HepG2 (cell line): ENCODE measurements around the gene STIMATE. TPM values are rescaled to one million over a fixed set of nuclear protein-coding genes. Genes with fewer than 3 reads are reported as not detected.

Experiments used
- AKAP8 ChIP-seq: sonication (generic); formaldehyde crosslinking; IDR thresholded peaks from 2 replicates; pipeline ENCODE4 v1.5.1; 2020; ENCODE audit warnings: mild to moderate bottlenecking, missing genetic modification reagents
- CTCF ChIP-seq: sonication (generic); formaldehyde crosslinking; IDR thresholded peaks from 2 replicates; pipeline ENCODE4 v1.5.0; 2020; ENCODE audit warnings: mild to moderate bottlenecking, missing genetic modification reagents, moderate library complexity
- ERF ChIP-seq: IDR thresholded peaks from 2 replicates; pipeline ENCODE4 v1.6.1; 2018; ENCODE audit warnings: missing biosample characterization, missing genetic modification reagents
- HNF4A ChIP-seq: sonication (generic); formaldehyde crosslinking; IDR thresholded peaks from 2 replicates; pipeline ENCODE4 v1.4.0; 2020; ENCODE audit warnings: missing genetic modification reagents
- KLF13 ChIP-seq: sonication (generic); formaldehyde crosslinking; IDR thresholded peaks from 2 replicates; pipeline ENCODE4 v1.4.0; 2020; ENCODE audit warnings: mild to moderate bottlenecking, missing genetic modification reagents
- KLF6 ChIP-seq: IDR thresholded peaks from 2 replicates; pipeline ENCODE4 v1.8.0; 2016; ENCODE audit warnings: missing biosample characterization, missing genetic modification reagents
- MZF1 ChIP-seq: sonication (generic); formaldehyde crosslinking; IDR thresholded peaks from 2 replicates; pipeline ENCODE4 v1.8.1; 2023; ENCODE audit warnings: mild to moderate bottlenecking, missing genetic modification reagents, borderline replicate concordance
- PATZ1 ChIP-seq: sonication (generic); formaldehyde crosslinking; IDR thresholded peaks from 2 replicates; pipeline ENCODE4 v1.4.0; 2020; ENCODE audit warnings: missing genetic modification reagents
- PHF5A ChIP-seq: IDR thresholded peaks from one replicate; pipeline ENCODE4 v1.6.1; 2018; ENCODE audit warnings: low read depth, missing genetic modification reagents; ENCODE audit not compliant: unreplicated experiment
- PPARG ChIP-seq: conservative IDR thresholded peaks from 2 replicates; pipeline ENCODE4 v1.6.1; 2016; ENCODE audit warnings: missing biosample characterization, missing genetic modification reagents
- RBAK ChIP-seq: sonication (generic); formaldehyde crosslinking; IDR thresholded peaks from 2 replicates; pipeline ENCODE4 v1.5.1; 2020; ENCODE audit warnings: mild to moderate bottlenecking, missing genetic modification reagents
- RERE ChIP-seq: IDR thresholded peaks from 2 replicates; pipeline ENCODE4 v1.6.1; 2016; ENCODE audit warnings: low read depth, missing genetic modification reagents, missing compliant biosample characterization
- TARDBP ChIP-seq: sonication (generic); formaldehyde crosslinking; IDR thresholded peaks from 2 replicates; pipeline ENCODE4 v1.8.0; 2022; ENCODE audit warnings: mild to moderate bottlenecking, missing genetic modification reagents
- TBX2 ChIP-seq: sonication (generic); formaldehyde crosslinking; IDR thresholded peaks from 2 replicates; pipeline ENCODE4 v1.5.0; 2020; ENCODE audit warnings: missing genetic modification reagents, mild to moderate bottlenecking, borderline replicate concordance
- ZIK1 ChIP-seq: sonication (generic); formaldehyde crosslinking; IDR thresholded peaks from 2 replicates; pipeline ENCODE4 v1.5.0; 2020; ENCODE audit warnings: mild to moderate bottlenecking, low read depth, missing genetic modification reagents, borderline replicate concordance
- ZNF331 ChIP-seq: sonication (generic); formaldehyde crosslinking; IDR thresholded peaks from 2 replicates; pipeline ENCODE4 v1.4.0; 2020; ENCODE audit warnings: missing genetic modification reagents
- ZNF350 ChIP-seq: sonication (generic); formaldehyde crosslinking; IDR thresholded peaks from 2 replicates; pipeline ENCODE4 v1.4.0; 2020; ENCODE audit warnings: mild to moderate bottlenecking, low read depth, missing genetic modification reagents, borderline replicate concordance
- ZNF574 ChIP-seq: sonication (generic); formaldehyde crosslinking; IDR thresholded peaks from 2 replicates; pipeline ENCODE4 v1.4.0; 2020; ENCODE audit warnings: missing genetic modification reagents
- ZNF605 ChIP-seq: sonication (generic); formaldehyde crosslinking; IDR thresholded peaks from 2 replicates; pipeline ENCODE4 v1.8.0; 2022; ENCODE audit warnings: mild to moderate bottlenecking, missing genetic modification reagents
- polyA plus RNA-seq, 8 experiments: library from polyadenylated mRNA; depleted of rRNA in 3 of 8; stranded (reverse) in 7 of 8; unstranded in 1 of 8; fragments of >200 nt; fragmentation: Illumina TruSeq in 4 of 8; extraction: Trizol in 4 of 8; gene quantifications; 2 replicates each; pipeline versions ENCODE4 v1.2.1 to v1.2.3, GENCODE V29; 2011 to 2016; ENCODE audit warnings: low read depth in 4 of 8, missing spikeins in 1 of 8, mixed read lengths in 1 of 8; ENCODE audit not compliant: insufficient read depth in 1 of 8
- total RNA-seq, 5 experiments: library from RNA; depleted of rRNA; stranded (reverse); fragments of >200 nt; fragmentation: Illumina TruSeq; extraction: Trizol; gene quantifications; 2 replicates each; pipeline ENCODE4 v1.2.3, GENCODE V29; 2016; ENCODE audit warnings: low read depth in 1 of 5

The STIMATE gene
- total and polyA plus RNA-seq, 2 of the 13 experiments (the other 11 are each of a cell fraction or from before 2014, with no cell fraction given): 5.7 to 11.7 TPM

GRCh38 chr3:52792413-52792812 lies 104.9 kb downstream of the STIMATE start (continued):
- TF ChIP-seq PATZ1 (CRISPR knock-in tag) (peak; percentile 28; the same call in 1 of the 2 replicates), ZNF331 (CRISPR knock-in tag) (peak; percentile 44; the same call in 1 of the 2 replicates), ZNF350 (CRISPR knock-in tag) (no peak; the same call in 1 of the 2 replicates), KLF13 (CRISPR knock-in tag) (no peak), PPARG (CRISPR knock-in tag) (0 out of 2 replicates have a peak, but pooled peaks have one; percentile 27), KLF6 (0 out of 2 replicates have a peak, but pooled peaks have one; percentile 55), CTCF (CRISPR knock-in tag) (peak; percentile 87), RERE (CRISPR knock-in tag) (no peak), TBX2 (no peak), AKAP8 (CRISPR knock-in tag) (0 out of 2 replicates have a peak, but pooled peaks have one; percentile 27), ERF (CRISPR knock-in tag) (0 out of 2 replicates have a peak, but pooled peaks have one; percentile 32), TARDBP (CRISPR knock-in tag) (0 out of 2 replicates have a peak, but pooled peaks have one; percentile 43), ZNF574 (CRISPR knock-in tag) (peak; percentile 92), HNF4A (CRISPR knock-in tag) (peak; percentile 62), ZNF605 (0 out of 2 replicates have a peak, but pooled peaks have one; percentile 49), RBAK (CRISPR knock-in tag) (no peak), PHF5A (CRISPR knock-in tag) (no peak), MZF1 (CRISPR knock-in tag) (no peak), ZIK1 (no peak)
